ENCODE results near the gene NAA40. TPM values are rescaled to one million over a fixed set of nuclear protein-coding genes. Genes with fewer than 3 reads are reported as not detected.

NAA40 gene
- total and polyA plus RNA-seq, 2 of the 13 experiments (the other 11 are each of a cell fraction or from before 2014, with no cell fraction given): 11.1 to 17.9 TPM

- no peak for TF ChIP-seq ZNF503 (CRISPR knock-in tag; IDR thresholded peaks at IDR 0.05)
- no peak for TF ChIP-seq TFE3 (CRISPR knock-in tag; IDR thresholded peaks at IDR 0.05)
- 0 out of 2 replicates have a peak, but pooled peaks have one; percentile 18 for TF ChIP-seq GABPB1 (CRISPR knock-in tag; IDR thresholded peaks at IDR 0.05)
- TF ChIP-seq ZNF607 (CRISPR knock-in tag; IDR thresholded peaks at IDR 0.05; ENCODE audit: borderline replicate concordance): no peak
- TF ChIP-seq KDM5B (CRISPR knock-in tag; IDR thresholded peaks at IDR 0.05; ENCODE audit: borderline replicate concordance): no peak
- no peak for TF ChIP-seq SRF (IDR thresholded peaks at IDR 0.05; ENCODE audit: low read depth, low read length)
- no peak for TF ChIP-seq SP1 (IDR thresholded peaks at IDR 0.05)
- no peak for TF ChIP-seq SP1 (CRISPR knock-in tag; IDR thresholded peaks at IDR 0.05)
- 0 out of 4 replicates have a peak, but pooled peaks of 1 of the 2 experiments have one; percentile 29 for TF ChIP-seq POLR2A (IDR thresholded peaks at IDR 0.05; ENCODE audit: insufficient read depth in 1 of 2, low read depth in 2 of 2, low read length in 2 of 2)
- no peak for TF ChIP-seq FOSL1 (CRISPR knock-in tag; IDR thresholded peaks at IDR 0.05; ENCODE audit: borderline replicate concordance)
- no peak for TF ChIP-seq ZNF749 (CRISPR knock-in tag; IDR thresholded peaks at IDR 0.05; ENCODE audit: borderline replicate concordance)
- no peak for TF ChIP-seq ZNF629 (CRISPR knock-in tag; conservative IDR thresholded peaks at IDR 0.05)
- TF ChIP-seq MTF2 (CRISPR knock-in tag; IDR thresholded peaks at IDR 0.05; ENCODE audit: borderline replicate concordance): no peak
- TF ChIP-seq SSRP1 (CRISPR knock-in tag; IDR thresholded peaks at IDR 0.05): no peak
- no peak for TF ChIP-seq TCF12 (IDR thresholded peaks at IDR 0.05)
- no peak for TF ChIP-seq TCF12 (CRISPR knock-in tag; IDR thresholded peaks at IDR 0.05)
- TF ChIP-seq AHR (CRISPR knock-in tag; IDR thresholded peaks at IDR 0.05): no peak
- TF ChIP-seq CAMTA2 (CRISPR knock-in tag; IDR thresholded peaks at IDR 0.05; ENCODE audit: borderline replicate concordance): no peak
- no peak for TF ChIP-seq MEF2D (CRISPR knock-in tag; IDR thresholded peaks at IDR 0.05)
- TF ChIP-seq ARID3A (IDR thresholded peaks at IDR 0.05; ENCODE audit: low read depth, low read length): no peak
- TF ChIP-seq DMAP1 (CRISPR knock-in tag; IDR thresholded peaks at IDR 0.05): 0 out of 2 replicates have a peak, but pooled peaks have one; percentile 21
- TF ChIP-seq BORCS8-MEF2B (CRISPR knock-in tag; IDR thresholded peaks at IDR 0.05): 0 out of 2 replicates have a peak, but pooled peaks have one; percentile 34
- no peak for TF ChIP-seq ZNF34 (CRISPR knock-in tag; IDR thresholded peaks at IDR 0.05; ENCODE audit: borderline replicate concordance)
- TF ChIP-seq MAFG (CRISPR knock-in tag; IDR thresholded peaks at IDR 0.05): no peak
- peak; percentile 76 to 83 for TF ChIP-seq NR2F1 (CRISPR knock-in tag; IDR thresholded peaks at IDR 0.05)
- no peak for TF ChIP-seq ASH2L (IDR thresholded peaks at IDR 0.05; ENCODE audit: insufficient read length, low read depth, low read length)
- peak; percentile 65 for TF ChIP-seq FOSL2 (CRISPR knock-in tag; IDR thresholded peaks at IDR 0.05)
- TF ChIP-seq ZNF282 (IDR thresholded peaks at IDR 0.05; ENCODE audit: partially characterized antibody): no peak
- TF ChIP-seq KDM5A (IDR thresholded peaks at IDR 0.05; ENCODE audit: borderline replicate concordance, low read length): no peak
- no peak for TF ChIP-seq CENPT (CRISPR knock-in tag; IDR thresholded peaks at IDR 0.05; ENCODE audit: low read depth)
Observed at GRCh38 chr11:63944987-63945386, 6.2 kb downstream of the NAA40 start (continued).
